Measurements from ENCODE around the gene FCF1. TPM values are rescaled to one million over a fixed set of nuclear protein-coding genes. Genes with fewer than 3 reads are reported as not detected.

FCF1 gene
- total and polyA plus RNA-seq, 2 of the 4 experiments (the other 2 are of a cell fraction) = 37.1 to 45.5 TPM

GRCh38 chr14:74723134-74723533, 10.2 kb downstream of the FCF1 start:
- Histone ChIP-seq H2BK15ac (ENCODE audit: low read depth, low read length) (no peak overlapping the region), H2AK9ac (replicated peaks; ENCODE audit: low read depth, low read length, poor library complexity) (no peak overlapping the region), H2AFZ (replicated peaks; ENCODE audit: low read length, poor library complexity) (no peak overlapping the region), H3K27me3 (ENCODE audit: control insufficient read depth, insufficient read depth, low read length) (no peaks in the 10 kb centered on the region), H2BK20ac (ENCODE audit: low read depth, low read length) (no peak overlapping the region), H2BK5ac (ENCODE audit: low read depth, low read length, poor library complexity, severe bottlenecking) (no peak overlapping the region), H3K36me3 (ENCODE audit: control insufficient read depth, insufficient read depth, low read length) (peaks cover 18% of the 10 kb centered on the region), H3K4me3 (ENCODE audit: insufficient read depth, low read depth, low read length) (no peak overlapping the region), H2BK120ac (ENCODE audit: low read depth, low read length) (no peak overlapping the region), H3K79me1 (ENCODE audit: low read depth in 1 of 2, low read length in 2 of 2) (peaks cover 7 to 15% of the 10 kb centered on the region in 2 experiments; a peak in 3 of 4 replicates), H3K4me2 (ENCODE audit: low read depth, low read length) (no peak overlapping the region), H2AK5ac (ENCODE audit: low read depth, low read length) (no peak overlapping the region), H3K9ac (ENCODE audit: low read depth, low read length) (no peak overlapping the region), H3K9me1 (ENCODE audit: insufficient read depth, low read length) (no peaks in the 10 kb centered on the region), H4K5ac (ENCODE audit: low read depth, low read length) (no peak overlapping the region), H3K4me1 (ENCODE audit: control insufficient read depth, insufficient read depth, low read length) (no peaks in the 10 kb centered on the region), H3K14ac (replicated peaks; ENCODE audit: low read depth, low read length) (no peak overlapping the region), H4K20me1 (ENCODE audit: insufficient read depth, low read length) (no peaks in the 10 kb centered on the region), H3K27ac (ENCODE audit: insufficient read depth, low read length) (no peak overlapping the region), H4K91ac (ENCODE audit: insufficient read depth, low read depth, low read length) (no peak overlapping the region), H3K23ac (ENCODE audit: low read depth, low read length) (no peak overlapping the region), H4K8ac (ENCODE audit: low read depth in 2 of 2, low read length in 2 of 2) (no peak overlapping the region), H3K4ac (ENCODE audit: low read depth, low read length) (no peak overlapping the region), H3K18ac (ENCODE audit: low read depth, low read length) (no peak overlapping the region), H3K56ac (ENCODE audit: extremely low read depth, insufficient read depth, low read length) (no peak overlapping the region), H3K9me3 (ENCODE audit: control insufficient read depth, insufficient read depth, low read length) (no peaks in the 10 kb centered on the region; the same call in 1 of the 2 replicates)
- no TSS peak for BruUV-seq (replicated peaks)
- CTCF ChIA-PET = no interaction called here
- in situ Hi-C loops (cut with MboI; ENCODE audit: low sequenced_read_pairs) = no loop called here
- POLR2A ChIA-PET (ENCODE audit: unreplicated experiment) = interaction anchor here (0.7 kb wide), 1 partner anchor 61 kb away, joined by 6 read pairs; no protein-coding TSS in a partner anchor
- dilution Hi-C loops (cut with HindIII; ENCODE audit: low sequenced_read_pairs, unreplicated experiment) = no loop called here
- WGBS, 2 experiments (ENCODE audit: extremely low coverage in 2 of 2, insufficient read length in 1 of 2) = 100% methylated on average over 2 of the region's 3 CpGs; no CpG with 5 or more reads in 1 of the 2 experiments
- intact Hi-C loops (cut with micrococcal nuclease) = no loop called here
- ATAC-seq (ENCODE audit: low read depth) (no peak), DNase-seq (no peak)
- TF ChIP-seq MXI1 (IDR thresholded peaks at IDR 0.05; ENCODE audit: borderline replicate concordance, low read depth, low read length) = no peak
- TF ChIP-seq CTCF (conservative IDR thresholded peaks at IDR 0.05; ENCODE audit: low read depth, low read length) = no peak
- TF ChIP-seq RAD21 (IDR thresholded peaks at IDR 0.05; ENCODE audit: low read length) = no peak
